ENCODE data around the gene RRP1.

The RRP1 gene

GRCh38 chr21:43803558-43804300 lies 14.4 kb downstream of the RRP1 start:
- H3K36me3 ChIP-seq (ENCODE audit: control insufficient read depth in 2 of 2, insufficient read depth in 2 of 2, low read length in 2 of 2): peaks cover 16 to 39% of the 10 kb centered on the region in 2 donors

GRCh38 chr21:43805275-43805800 lies 16.0 kb downstream of the RRP1 start:
- H3K36me3 ChIP-seq (ENCODE audit: control insufficient read depth in 2 of 2, insufficient read depth in 2 of 2, low read length in 2 of 2): peaks cover 15 to 28% of the 10 kb centered on the region in 2 donors
- no peak overlapping the region for H3K27ac ChIP-seq (ENCODE audit: low read length)
- H3K4me3 ChIP-seq (ENCODE audit: low read length in 2 of 2): no peak overlapping the region
- no peaks in the 10 kb centered on the region for H3K27me3 ChIP-seq (ENCODE audit: control insufficient read depth in 1 of 2, insufficient read depth in 2 of 2, low read length in 2 of 2)
- H3K4me1 ChIP-seq (ENCODE audit: control insufficient read depth, insufficient read depth, low read length): peaks cover under 1% of the 10 kb centered on the region
- H3K9me3 ChIP-seq (ENCODE audit: control insufficient read depth in 2 of 2, low read length in 2 of 2): no peaks in the 10 kb centered on the region
- no peak overlapping the region for H3K9ac ChIP-seq (ENCODE audit: low read length in 2 of 2)

More at GRCh38 chr21:43803558-43804300, 14.4 kb downstream of the RRP1 start:
- no peaks in the 10 kb centered on the region for H3K4me1 ChIP-seq (ENCODE audit: control insufficient read depth, insufficient read depth, low read length)
- no peak overlapping the region for H3K9ac ChIP-seq (ENCODE audit: low read length in 2 of 2)
- H3K4me3 ChIP-seq (ENCODE audit: low read length in 2 of 2): no peak overlapping the region
- H3K9me3 ChIP-seq (ENCODE audit: control insufficient read depth in 2 of 2, low read length in 2 of 2): no peaks in the 10 kb centered on the region
- no peak overlapping the region for H3K27ac ChIP-seq (ENCODE audit: low read length)
- H3K27me3 ChIP-seq (ENCODE audit: control insufficient read depth in 1 of 2, insufficient read depth in 2 of 2, low read length in 2 of 2): no peaks in the 10 kb centered on the region

DNA sequence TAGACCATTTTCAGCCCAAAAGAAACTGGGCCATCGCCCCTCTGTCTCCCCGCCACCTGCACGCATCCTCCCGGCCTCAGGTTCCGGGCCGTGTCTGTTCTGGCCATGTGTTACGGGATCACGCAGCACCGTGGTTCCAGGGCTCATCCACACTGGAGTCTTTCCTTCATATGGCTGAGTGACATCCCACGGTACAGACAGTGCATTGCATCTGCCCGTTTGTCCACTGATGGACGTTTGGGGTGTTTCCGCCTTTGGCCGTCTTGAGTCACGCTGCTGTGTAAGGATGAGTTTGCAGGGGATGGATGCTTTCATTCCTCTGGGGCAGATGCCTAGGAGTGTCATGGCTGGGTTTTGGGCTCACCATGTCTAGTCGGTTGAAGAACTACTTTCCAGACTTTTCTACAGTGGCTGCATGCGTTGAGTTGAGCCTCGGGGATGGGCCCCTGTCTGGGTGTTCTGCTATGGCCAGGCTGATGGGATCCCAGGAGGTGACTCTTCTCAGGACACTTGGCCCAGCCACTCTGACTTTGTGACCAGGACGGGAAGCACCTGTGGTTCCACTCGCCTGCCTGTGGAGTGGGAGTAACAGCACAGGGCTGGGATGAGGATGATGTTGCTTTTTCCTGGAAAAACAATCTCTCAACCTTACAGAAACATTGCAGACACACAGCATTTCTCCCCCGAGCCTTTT lies 16.8 kb downstream of the RRP1 start:
- H3K27ac ChIP-seq (ENCODE audit: low read length): no peak overlapping the region
- peaks cover 8% of the 10 kb centered on the region for H3K4me1 ChIP-seq (ENCODE audit: control insufficient read depth, insufficient read depth, low read length)
- no peaks in the 10 kb centered on the region for H3K27me3 ChIP-seq (ENCODE audit: control insufficient read depth in 1 of 2, insufficient read depth in 2 of 2, low read length in 2 of 2)
- H3K36me3 ChIP-seq (ENCODE audit: control insufficient read depth in 2 of 2, insufficient read depth in 2 of 2, low read length in 2 of 2): peaks cover 8 to 25% of the 10 kb centered on the region in 2 donors
- no peak overlapping the region for H3K9ac ChIP-seq (ENCODE audit: low read length in 2 of 2)
- no peak overlapping the region for H3K4me3 ChIP-seq (ENCODE audit: low read length in 2 of 2)
- no peaks in the 10 kb centered on the region for H3K9me3 ChIP-seq (ENCODE audit: control insufficient read depth in 2 of 2, low read length in 2 of 2)

DNA sequence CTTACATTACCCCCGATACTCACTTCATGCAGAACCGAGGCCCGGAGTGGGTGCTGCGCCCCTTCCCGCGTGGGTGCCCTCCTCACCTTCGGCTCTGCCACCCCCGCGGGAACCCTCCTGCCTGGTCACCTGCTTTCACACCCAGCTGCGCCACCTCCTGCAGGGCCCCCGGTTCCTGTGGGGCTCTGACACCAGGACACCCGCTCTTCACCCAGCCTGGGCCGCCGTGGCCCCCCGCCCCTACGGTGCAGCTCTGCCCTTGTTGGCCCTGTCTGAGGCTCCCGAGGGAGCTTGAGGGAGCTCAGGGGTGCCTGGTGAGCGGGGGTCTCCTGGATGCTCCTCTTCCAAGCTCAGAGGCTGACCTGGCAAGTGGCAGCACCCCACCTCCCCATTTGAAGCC lies 19.0 kb downstream of the RRP1 start:
- Histone ChIP-seq H3K9ac (ENCODE audit: low read length in 2 of 2) (no peak overlapping the region), H3K4me3 (ENCODE audit: low read length in 2 of 2) (no peak overlapping the region), H3K27ac (ENCODE audit: low read length) (no peak overlapping the region), H3K9me3 (ENCODE audit: control insufficient read depth in 2 of 2, low read length in 2 of 2) (no peaks in the 10 kb centered on the region), H3K27me3 (ENCODE audit: control insufficient read depth in 1 of 2, insufficient read depth in 2 of 2, low read length in 2 of 2) (no peaks in the 10 kb centered on the region), H3K4me1 (ENCODE audit: control insufficient read depth, insufficient read depth, low read length) (peaks cover 11% of the 10 kb centered on the region), H3K36me3 (ENCODE audit: control insufficient read depth in 2 of 2, insufficient read depth in 2 of 2, low read length in 2 of 2) (peaks cover 0 to 8% of the 10 kb centered on the region in 2 donors)

- peaks cover 0 to 8% of the 10 kb centered on the region in 2 donors for H3K36me3 ChIP-seq (ENCODE audit: control insufficient read depth in 2 of 2, insufficient read depth in 2 of 2, low read length in 2 of 2)
- no peak overlapping the region for H3K27ac ChIP-seq (ENCODE audit: low read length)
- H3K4me3 ChIP-seq (ENCODE audit: low read length in 2 of 2): no peak overlapping the region
- H3K4me1 ChIP-seq (ENCODE audit: control insufficient read depth, insufficient read depth, low read length): peaks cover 11% of the 10 kb centered on the region
- H3K27me3 ChIP-seq (ENCODE audit: control insufficient read depth in 1 of 2, insufficient read depth in 2 of 2, low read length in 2 of 2): no peaks in the 10 kb centered on the region
- H3K9me3 ChIP-seq (ENCODE audit: control insufficient read depth in 2 of 2, low read length in 2 of 2): no peaks in the 10 kb centered on the region
- H3K9ac ChIP-seq (ENCODE audit: low read length in 2 of 2): no peak overlapping the region
Measured at GRCh38 chr21:43808832-43809251, 19.5 kb downstream of the RRP1 start.

- H3K27me3 ChIP-seq (ENCODE audit: control insufficient read depth in 1 of 2, insufficient read depth in 2 of 2, low read length in 2 of 2): no peaks in the 10 kb centered on the region
- H3K9me3 ChIP-seq (ENCODE audit: control insufficient read depth in 2 of 2, low read length in 2 of 2): no peaks in the 10 kb centered on the region
- H3K4me3 ChIP-seq (ENCODE audit: low read length in 2 of 2): no peak overlapping the region
- peaks cover 11% of the 10 kb centered on the region for H3K4me1 ChIP-seq (ENCODE audit: control insufficient read depth, insufficient read depth, low read length)
- peaks cover 0 to 6% of the 10 kb centered on the region in 2 donors for H3K36me3 ChIP-seq (ENCODE audit: control insufficient read depth in 2 of 2, insufficient read depth in 2 of 2, low read length in 2 of 2)
- H3K27ac ChIP-seq (ENCODE audit: low read length): no peak overlapping the region
- H3K9ac ChIP-seq (ENCODE audit: low read length in 2 of 2): no peak overlapping the region
Measured at GRCh38 chr21:43809346-43809799, 20.0 kb downstream of the RRP1 start.

DNA sequence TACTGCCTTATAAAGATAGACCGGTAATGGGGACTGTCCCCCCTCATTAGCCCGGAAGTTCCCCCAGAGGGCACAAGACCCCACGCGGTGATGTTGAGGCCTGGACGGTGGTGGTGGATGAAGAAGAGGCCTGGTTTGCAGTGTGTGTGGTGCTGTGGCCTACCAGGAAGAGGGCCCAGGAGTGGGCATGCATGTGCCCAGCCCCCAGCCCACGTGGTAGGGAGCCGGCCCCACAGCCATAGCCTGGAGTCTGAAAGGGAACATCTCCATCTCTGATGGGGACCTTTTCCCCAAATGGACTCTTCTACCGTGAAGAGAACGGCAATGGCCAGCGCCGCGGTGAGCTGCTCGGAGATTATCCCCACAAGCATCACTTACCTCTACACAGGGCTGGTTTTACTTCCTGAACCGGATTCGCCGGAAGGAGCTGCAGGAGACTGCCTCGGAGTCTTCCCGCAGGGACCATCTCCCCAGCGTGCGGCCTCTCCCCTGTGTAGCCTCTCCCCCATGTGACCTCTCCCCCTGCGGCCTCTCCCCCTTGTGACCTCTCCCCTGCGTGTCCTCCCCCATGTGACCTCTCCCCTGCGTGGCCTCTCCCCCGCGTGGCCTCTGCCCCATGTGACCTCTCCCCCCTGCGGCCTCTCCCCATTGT lies 20.6 kb downstream of the RRP1 start:
- H3K27ac ChIP-seq (ENCODE audit: low read length): no peak overlapping the region
- H3K9me3 ChIP-seq (ENCODE audit: control insufficient read depth in 2 of 2, low read length in 2 of 2): no peaks in the 10 kb centered on the region
- H3K36me3 ChIP-seq (ENCODE audit: control insufficient read depth in 2 of 2, insufficient read depth in 2 of 2, low read length in 2 of 2): peaks cover 0 to 6% of the 10 kb centered on the region in 2 donors
- no peak overlapping the region for H3K4me3 ChIP-seq (ENCODE audit: low read length in 2 of 2)
- no peaks in the 10 kb centered on the region for H3K27me3 ChIP-seq (ENCODE audit: control insufficient read depth in 1 of 2, insufficient read depth in 2 of 2, low read length in 2 of 2)
- peaks cover 11% of the 10 kb centered on the region for H3K4me1 ChIP-seq (ENCODE audit: control insufficient read depth, insufficient read depth, low read length)
- no peak overlapping the region for H3K9ac ChIP-seq (ENCODE audit: low read length in 2 of 2)

DNA sequence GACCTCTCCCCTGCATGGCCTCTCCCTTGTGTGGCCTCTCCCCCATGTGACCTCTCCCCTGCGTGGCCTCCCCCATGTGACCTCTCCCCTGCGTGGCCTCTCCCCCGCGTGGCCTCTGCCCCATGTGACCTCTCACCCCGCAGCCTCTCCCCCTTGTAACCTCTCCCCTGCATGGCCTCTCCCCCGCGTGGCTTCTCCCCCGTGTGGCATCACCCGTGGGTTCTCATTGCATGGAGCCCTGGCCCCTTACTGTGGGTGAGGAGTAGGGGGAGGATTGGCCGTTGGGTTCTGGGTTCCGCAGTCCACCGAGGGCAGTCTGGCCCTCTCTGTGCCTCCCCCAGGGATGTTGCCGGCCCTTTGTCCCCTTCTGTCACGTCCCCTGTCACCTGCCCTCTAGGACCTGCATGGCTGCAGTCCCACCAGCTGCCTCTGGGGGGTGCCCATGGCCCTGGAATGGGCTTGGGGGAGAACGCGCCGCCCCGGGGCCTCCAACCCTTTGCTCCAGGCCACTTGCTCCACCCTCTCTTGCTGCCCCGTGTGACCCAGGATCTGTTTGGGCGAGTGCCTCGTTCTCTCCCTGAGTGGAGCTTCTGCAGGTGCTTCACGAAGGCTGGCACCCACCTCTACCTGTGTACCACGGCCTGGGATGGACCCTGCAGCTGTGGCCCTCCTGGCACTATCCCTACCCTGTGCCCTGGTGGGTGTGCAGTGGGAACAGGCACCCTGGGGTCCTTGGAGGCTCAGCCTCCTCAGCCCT lies 21.3 kb downstream of the RRP1 start:
- H3K27me3 ChIP-seq (ENCODE audit: control insufficient read depth in 1 of 2, insufficient read depth in 2 of 2, low read length in 2 of 2): no peaks in the 10 kb centered on the region
- H3K4me3 ChIP-seq (ENCODE audit: low read length in 2 of 2): peak overlapping the region in 1 of 2 donors; percentile 47
- H3K27ac ChIP-seq (ENCODE audit: low read length): no peak overlapping the region
- peak overlapping the region in 1 of 2 donors; percentile 2 for H3K9ac ChIP-seq (ENCODE audit: low read length in 2 of 2)
- H3K36me3 ChIP-seq (ENCODE audit: control insufficient read depth in 2 of 2, insufficient read depth in 2 of 2, low read length in 2 of 2): peaks cover 0 to 3% of the 10 kb centered on the region in 2 donors
- H3K9me3 ChIP-seq (ENCODE audit: control insufficient read depth in 2 of 2, low read length in 2 of 2): no peaks in the 10 kb centered on the region
- peaks cover 11% of the 10 kb centered on the region for H3K4me1 ChIP-seq (ENCODE audit: control insufficient read depth, insufficient read depth, low read length)

DNA sequence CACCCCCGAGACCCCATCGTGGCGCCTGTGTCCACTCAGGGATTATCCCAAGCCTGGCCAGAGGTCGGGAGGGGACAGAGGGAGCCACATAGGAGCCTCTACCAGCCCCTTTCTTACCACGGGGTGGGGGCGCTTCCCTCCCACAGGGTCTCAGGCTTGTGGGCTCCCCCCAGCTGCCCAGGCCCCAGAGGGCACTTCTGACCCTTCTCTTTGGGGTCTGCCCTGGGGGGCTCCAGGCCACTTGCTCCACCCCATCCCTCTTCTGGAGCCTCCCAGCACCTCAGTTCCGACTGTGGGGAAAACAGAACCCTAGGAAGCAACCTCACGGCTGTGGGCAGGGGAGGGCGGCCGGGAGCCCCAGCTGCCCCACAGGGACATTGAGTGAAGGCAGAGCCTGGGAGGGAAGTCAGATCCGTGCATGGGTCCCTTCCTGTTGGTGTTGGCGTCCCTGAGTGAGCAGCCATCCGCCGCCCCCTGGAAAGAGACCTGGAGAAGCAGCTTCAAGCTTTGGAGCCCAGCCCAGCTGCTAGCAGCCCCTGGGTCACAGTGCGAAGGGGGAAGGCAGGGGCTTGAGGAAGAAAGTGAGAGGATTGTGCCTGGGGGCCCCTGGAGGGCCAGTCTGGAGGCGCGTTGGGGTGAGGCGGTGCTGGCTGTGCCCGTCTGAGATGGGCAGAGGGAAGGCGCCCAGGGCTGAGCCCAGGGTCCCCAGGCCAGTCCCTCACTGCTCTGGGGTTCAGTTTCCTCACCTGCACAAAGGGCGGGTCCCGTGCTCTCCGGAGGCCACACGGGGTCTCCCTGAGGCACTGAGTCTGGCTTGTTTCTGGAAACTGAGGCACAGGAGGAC lies 22.1 kb downstream of the RRP1 start:
- Histone ChIP-seq H3K4me3 (ENCODE audit: low read length in 2 of 2) (no peak overlapping the region), H3K27ac (ENCODE audit: low read length) (no peak overlapping the region)

More for the DNA sequence above, 22.1 kb downstream of the RRP1 start:
- Histone ChIP-seq H3K9me3 (ENCODE audit: control insufficient read depth in 2 of 2, low read length in 2 of 2) (no peaks in the 10 kb centered on the region), H3K27me3 (ENCODE audit: control insufficient read depth in 1 of 2, insufficient read depth in 2 of 2, low read length in 2 of 2) (no peaks in the 10 kb centered on the region), H3K36me3 (ENCODE audit: control insufficient read depth in 2 of 2, insufficient read depth in 2 of 2, low read length in 2 of 2) (no peaks in the 10 kb centered on the region), H3K4me1 (ENCODE audit: control insufficient read depth, insufficient read depth, low read length) (peaks cover 11% of the 10 kb centered on the region), H3K9ac (ENCODE audit: low read length in 2 of 2) (peak overlapping the region in 1 of 2 donors; percentile 2)
